ENCODE results near the gene CACNG3. TPM values are rescaled to one million over a fixed set of nuclear protein-coding genes. Genes with fewer than 3 reads are reported as not detected.
"Not testable (repeated sequence)": the region's sequence is repeated elsewhere in the genome, so short reads cannot be mapped to it uniquely, and the experiment has no call there.

CACNG3 gene
- total RNA-seq, 6 experiments from 2014 or later = not detected

- ATAC-seq (no peak), DNase-seq (no peak)
- 58% methylated on average over 10 of the region's 10 CpGs for WGBS (ENCODE audit: insufficient coverage, low coverage, low lambda C conversion rate, missing lambda C conversion rate)
- Histone ChIP-seq H3K27ac (no peak overlapping the region), H3K4me3 (no peak overlapping the region), H3K27me3 (no peaks in the 10 kb centered on the region), H3K4me1 (no peaks in the 10 kb centered on the region), H3K9me3 (no peaks in the 10 kb centered on the region), H3K36me3 (no peaks in the 10 kb centered on the region)
- TF ChIP-seq POLR2A (IDR thresholded peaks at IDR 0.05) = no peak
- TF ChIP-seq, protein P1, sequence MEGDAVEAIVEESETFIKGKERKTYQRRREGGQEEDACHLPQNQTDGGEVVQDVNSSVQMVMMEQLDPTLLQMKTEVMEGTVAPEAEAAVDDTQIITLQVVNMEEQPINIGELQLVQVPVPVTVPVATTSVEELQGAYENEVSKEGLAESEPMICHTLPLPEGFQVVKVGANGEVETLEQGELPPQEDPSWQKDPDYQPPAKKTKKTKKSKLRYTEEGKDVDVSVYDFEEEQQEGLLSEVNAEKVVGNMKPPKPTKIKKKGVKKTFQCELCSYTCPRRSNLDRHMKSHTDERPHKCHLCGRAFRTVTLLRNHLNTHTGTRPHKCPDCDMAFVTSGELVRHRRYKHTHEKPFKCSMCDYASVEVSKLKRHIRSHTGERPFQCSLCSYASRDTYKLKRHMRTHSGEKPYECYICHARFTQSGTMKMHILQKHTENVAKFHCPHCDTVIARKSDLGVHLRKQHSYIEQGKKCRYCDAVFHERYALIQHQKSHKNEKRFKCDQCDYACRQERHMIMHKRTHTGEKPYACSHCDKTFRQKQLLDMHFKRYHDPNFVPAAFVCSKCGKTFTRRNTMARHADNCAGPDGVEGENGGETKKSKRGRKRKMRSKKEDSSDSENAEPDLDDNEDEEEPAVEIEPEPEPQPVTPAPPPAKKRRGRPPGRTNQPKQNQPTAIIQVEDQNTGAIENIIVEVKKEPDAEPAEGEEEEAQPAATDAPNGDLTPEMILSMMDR (IDR thresholded peaks at IDR 0.05) = no peak
- intact Hi-C loops (cut with DNase I) = no loop called here
Measured at GRCh38 chr16:24332582-24333090, 76.5 kb downstream of the CACNG3 start.

DNA sequence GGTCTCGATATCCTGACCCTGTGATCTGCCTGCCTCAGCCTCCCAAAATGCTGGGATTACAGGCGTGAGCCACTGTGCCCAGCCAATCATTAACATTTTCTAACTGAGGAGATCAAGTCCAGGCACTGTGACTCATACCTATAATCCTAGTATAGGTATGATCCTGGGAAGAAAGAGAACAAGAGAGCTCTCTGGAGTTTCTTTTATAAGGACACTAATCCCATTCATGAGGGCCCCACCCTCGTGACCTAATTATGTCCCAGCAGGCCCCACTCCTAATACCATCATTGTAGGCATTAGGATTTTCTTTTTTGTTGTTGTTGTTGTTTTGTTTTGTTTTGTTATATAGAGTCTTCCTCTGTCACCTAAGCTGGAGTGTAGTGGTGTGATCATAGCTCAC lies 80.4 kb downstream of the CACNG3 start:
- H3K36me3 ChIP-seq = no peaks in the 10 kb centered on the region
- H3K4me1 ChIP-seq = no peaks in the 10 kb centered on the region
- H3K9me3 ChIP-seq = no peaks in the 10 kb centered on the region
- no peak overlapping the region for H3K4me3 ChIP-seq
- 21% methylated on average over 1 of the region's 3 CpGs for WGBS (ENCODE audit: insufficient coverage, low coverage, low lambda C conversion rate, missing lambda C conversion rate)
- no peaks in the 10 kb centered on the region for H3K27me3 ChIP-seq
- intact Hi-C loops (cut with DNase I) = no loop called here
- ATAC-seq (no peak), DNase-seq (no peak)
- no peak overlapping the region for H3K27ac ChIP-seq
- no peak for TF ChIP-seq POLR2A (IDR thresholded peaks at IDR 0.05)
- TF ChIP-seq, protein P1 (IDR thresholded peaks at IDR 0.05) = no peak

- Histone ChIP-seq H3K36me3 (no peaks in the 10 kb centered on the region), H3K27me3 (no peaks in the 10 kb centered on the region), H3K4me1 (no peaks in the 10 kb centered on the region), H3K4me3 (no peak overlapping the region), H3K9me3 (no peaks in the 10 kb centered on the region), H3K27ac (no peak overlapping the region)
- DNase-seq = no peak
- intact Hi-C loops (cut with DNase I) = no loop called here
- 51% methylated on average over 2 of the region's 4 CpGs for WGBS (ENCODE audit: insufficient coverage, low coverage, low lambda C conversion rate, missing lambda C conversion rate)
- no peak for TF ChIP-seq POLR2A (IDR thresholded peaks at IDR 0.05)
- TF ChIP-seq, protein P1 (IDR thresholded peaks at IDR 0.05) = no peak
- no peak for ATAC-seq
Measured at GRCh38 chr16:24337013-24337412, 80.9 kb downstream of the CACNG3 start.

DNA sequence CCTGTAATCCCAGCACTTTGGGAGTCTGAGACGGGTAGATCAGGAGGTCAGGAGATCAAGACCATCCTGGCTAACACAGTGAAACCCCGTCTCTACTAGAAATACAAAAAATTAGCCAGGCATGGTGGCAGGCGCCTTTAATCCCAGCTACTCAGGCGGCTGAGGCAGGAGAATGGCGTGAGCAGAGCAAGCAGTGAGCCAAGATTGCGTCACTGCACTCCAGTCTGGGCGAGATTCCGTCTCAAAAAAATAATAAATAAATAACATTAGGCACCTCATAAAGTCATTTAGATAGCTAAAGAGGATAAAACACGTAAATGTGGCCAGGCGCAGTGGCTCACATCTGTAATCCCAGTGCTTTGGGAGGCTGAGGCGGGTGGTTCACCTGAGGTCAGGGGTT lies 87.7 kb downstream of the CACNG3 start:
- H3K4me3 ChIP-seq; H3K4me1 ChIP-seq; H3K36me3 ChIP-seq; H3K9me3 ChIP-seq; DNase-seq; ATAC-seq; intact Hi-C loops (cut with DNase I); H3K27ac ChIP-seq; H3K27me3 ChIP-seq: not testable (repeated sequence)
- 74% methylated on average over 11 of the region's 11 CpGs for WGBS (ENCODE audit: insufficient coverage, low coverage, low lambda C conversion rate, missing lambda C conversion rate)

DNA sequence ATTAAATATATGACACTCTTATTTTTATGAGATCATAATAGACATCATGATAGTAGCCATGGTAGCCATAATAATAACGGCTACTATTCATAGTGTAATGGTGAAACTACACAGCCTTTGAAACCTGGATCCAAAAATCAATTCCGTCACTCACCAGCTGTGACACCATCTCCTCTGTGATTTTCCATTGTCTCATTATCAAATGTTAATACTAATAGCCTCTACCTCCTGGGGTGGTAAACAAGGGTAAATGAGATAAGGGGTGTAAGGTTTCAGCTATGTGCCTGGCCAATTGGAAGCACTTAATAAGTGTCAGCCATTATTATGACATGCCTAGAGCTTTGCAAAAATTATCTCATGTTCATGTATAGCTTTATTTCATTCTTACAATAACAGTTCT lies 88.6 kb downstream of the CACNG3 start:
- WGBS (ENCODE audit: insufficient coverage, low coverage, low lambda C conversion rate, missing lambda C conversion rate) = 13% methylated on average over 2 of the region's 2 CpGs

More for the DNA sequence above, 88.6 kb downstream of the CACNG3 start:
- TF ChIP-seq, protein P1 (IDR thresholded peaks at IDR 0.05) = no peak
- TF ChIP-seq POLR2A (IDR thresholded peaks at IDR 0.05) = no peak
- H3K36me3 ChIP-seq = no peaks in the 10 kb centered on the region
- H3K9me3 ChIP-seq = no peaks in the 10 kb centered on the region
- H3K4me3 ChIP-seq = no peak overlapping the region
- intact Hi-C loops (cut with DNase I) = no loop called here
- ATAC-seq (no peak), DNase-seq (no peak)
- H3K27ac ChIP-seq = no peak overlapping the region
- no peaks in the 10 kb centered on the region for H3K27me3 ChIP-seq
- no peaks in the 10 kb centered on the region for H3K4me1 ChIP-seq

All from right lobe of liver (tissue), 6 donors.